Stimulated activated CD8-positive, alpha-beta memory T cell treated with anti-CD3 and anti-CD28 coated beads, Interleukin-12 subunit alpha, Interleukin-12 subunit beta, amount 100 ng/mL, for 24 hours (primary cell): ENCODE data around the gene DPP10.
"Not testable (repeated sequence)": the region's sequence is repeated elsewhere in the genome, so short reads cannot be mapped to it uniquely, and the experiment has no call there.

Source experiments
- DNase-seq: peaks from one replicate; pipeline ENCODE4 v3.0.0-alpha.2; 2020; ENCODE audit errors: extremely low read depth

The DPP10 gene

GRCh38 chr2:114962532-114962931 lies 520.1 kb downstream of the DPP10 start:
- no peak for DNase-seq

DNA sequence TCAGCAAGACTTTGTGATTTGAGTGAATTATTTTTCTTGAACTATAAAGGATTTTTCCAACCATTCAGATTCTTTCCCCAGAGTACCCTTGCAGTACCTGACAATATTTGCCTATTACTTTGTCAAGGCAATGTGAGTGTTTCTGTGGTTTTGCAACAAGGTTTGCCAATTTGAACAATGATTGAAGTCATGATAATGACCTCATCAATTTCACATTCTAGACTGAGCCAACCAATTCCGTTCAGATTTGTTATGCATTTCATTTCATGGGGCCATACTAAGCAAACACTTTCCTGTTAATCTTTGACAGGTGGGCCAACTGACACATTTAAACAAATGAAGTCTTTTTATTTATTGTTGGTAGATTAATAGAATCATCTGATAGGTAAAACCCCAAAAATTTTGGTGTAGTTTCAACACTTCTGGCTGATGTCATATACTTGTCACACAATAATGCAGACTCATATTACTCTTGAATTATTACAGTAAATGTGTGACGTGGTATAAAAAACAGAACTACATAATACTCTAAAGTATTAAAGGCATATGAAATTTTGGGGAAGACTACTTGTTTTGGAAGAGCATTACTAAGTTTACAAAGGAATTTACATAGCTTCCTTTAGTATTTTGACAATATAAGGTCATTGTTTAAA lies 526.4 kb downstream of the DPP10 start:
- no peak for DNase-seq

- DNase-seq, result not testable (repeated sequence)
Observed at GRCh38 chr2:115004321-115004720, 561.9 kb downstream of the DPP10 start.

DNA sequence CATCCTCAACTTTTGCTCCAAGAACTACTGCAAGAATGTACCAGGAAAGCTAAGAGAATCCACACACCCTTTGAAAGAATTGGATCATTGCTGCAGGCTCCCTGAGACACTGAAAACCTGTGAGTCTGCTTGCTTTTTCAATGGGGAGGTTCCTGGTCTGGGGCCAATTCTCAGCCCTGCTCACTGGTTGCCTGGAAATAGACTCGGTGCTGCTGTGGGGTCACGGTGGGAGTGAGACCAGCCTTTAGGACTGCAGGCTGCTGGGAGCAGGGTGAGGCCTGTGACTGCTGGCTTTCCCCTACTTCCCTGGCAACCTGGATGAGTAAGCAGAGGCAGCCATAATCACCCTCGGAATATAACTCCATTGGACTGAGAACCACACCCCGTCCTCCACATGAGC lies 569.3 kb downstream of the DPP10 start:
- DNase-seq, result no peak

GRCh38 chr2:115022013-115022412 lies 579.6 kb downstream of the DPP10 start:
- DNase-seq, result not testable (repeated sequence)

DNA sequence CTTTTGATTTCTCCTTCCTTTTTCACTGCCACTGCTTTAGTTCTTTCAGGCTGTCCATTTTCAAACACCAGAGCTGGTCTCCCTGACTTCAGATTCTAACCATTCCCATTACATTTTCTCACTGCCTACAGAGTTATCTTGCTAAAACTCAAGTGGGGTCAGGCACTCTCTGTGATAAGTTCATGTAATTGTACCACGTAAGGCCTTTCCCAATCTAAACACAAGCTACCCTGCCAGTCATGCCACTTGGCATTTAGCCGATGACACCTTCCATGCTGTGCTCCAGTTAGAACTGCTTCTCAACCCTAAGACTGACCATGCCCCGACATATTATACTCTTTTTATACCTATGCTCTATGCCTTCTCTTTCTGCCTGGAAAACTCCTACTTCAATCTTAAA lies 592.4 kb downstream of the DPP10 start:
- no peak for DNase-seq

DNA sequence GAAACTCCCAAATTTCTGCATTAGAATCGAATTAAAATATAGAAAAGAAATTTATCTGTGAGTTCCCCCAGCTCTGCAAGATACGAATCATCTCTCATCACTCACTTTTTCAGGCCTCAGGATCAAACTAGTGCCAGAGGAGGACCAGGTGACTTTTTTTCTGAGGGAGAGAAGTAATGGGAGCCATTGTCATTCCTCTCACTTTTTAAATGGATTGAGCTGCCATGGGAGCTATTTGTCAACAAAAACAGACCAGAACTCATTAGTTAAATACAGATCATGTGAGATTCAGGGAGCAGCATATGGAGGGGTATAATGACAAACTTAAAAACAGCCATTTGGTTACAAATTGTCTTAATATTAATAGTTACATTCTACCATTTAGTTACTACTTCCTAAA lies 594.4 kb downstream of the DPP10 start:
- no peak for DNase-seq

DNA sequence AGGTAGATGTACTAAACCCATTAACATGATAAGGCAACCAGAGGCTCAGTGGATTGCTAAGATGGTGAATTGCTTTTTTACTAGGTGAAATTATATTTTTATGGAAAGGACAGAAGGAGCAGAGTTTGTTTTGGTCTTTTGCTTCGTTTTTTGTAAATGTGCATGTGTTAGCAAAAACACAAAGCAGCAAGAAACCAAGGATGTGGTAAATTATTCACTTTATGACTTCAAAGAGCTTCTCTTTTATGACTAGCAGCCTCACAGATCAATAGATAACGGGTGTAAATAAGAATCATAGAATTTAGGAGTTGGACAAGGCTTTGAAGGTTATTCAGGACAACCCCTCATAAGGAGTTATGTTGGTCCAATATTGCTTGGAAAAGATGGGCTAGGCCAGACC lies 615.0 kb downstream of the DPP10 start:
- no peak for DNase-seq

- DNase-seq, result no peak
Observed at GRCh38 chr2:115070002-115070401, 627.6 kb downstream of the DPP10 start.

GRCh38 chr2:115071534-115071933 lies 629.1 kb downstream of the DPP10 start:
- no peak for DNase-seq

DNA sequence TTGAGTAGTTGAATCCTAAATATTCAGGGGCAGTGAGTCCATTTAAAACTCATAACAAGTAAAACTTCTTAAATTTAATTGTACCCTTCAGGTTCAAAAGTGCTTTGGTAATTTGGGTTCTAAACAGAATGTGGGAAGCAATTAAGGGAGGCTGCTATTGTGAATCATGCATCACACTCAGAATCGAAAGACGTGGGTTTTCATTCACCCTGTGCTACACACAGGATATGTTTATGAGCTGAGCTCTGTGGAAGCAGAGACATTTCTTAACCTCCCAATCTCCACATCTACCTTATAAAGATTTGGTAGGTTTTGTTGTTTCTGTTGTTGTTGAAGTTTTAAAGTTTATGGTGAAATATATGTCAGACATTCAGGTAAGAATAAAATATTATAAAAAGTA lies 633.4 kb downstream of the DPP10 start:
- DNase-seq, result no peak

GRCh38 chr2:115077626-115078025 lies 635.2 kb downstream of the DPP10 start:
- no peak for DNase-seq

DNA sequence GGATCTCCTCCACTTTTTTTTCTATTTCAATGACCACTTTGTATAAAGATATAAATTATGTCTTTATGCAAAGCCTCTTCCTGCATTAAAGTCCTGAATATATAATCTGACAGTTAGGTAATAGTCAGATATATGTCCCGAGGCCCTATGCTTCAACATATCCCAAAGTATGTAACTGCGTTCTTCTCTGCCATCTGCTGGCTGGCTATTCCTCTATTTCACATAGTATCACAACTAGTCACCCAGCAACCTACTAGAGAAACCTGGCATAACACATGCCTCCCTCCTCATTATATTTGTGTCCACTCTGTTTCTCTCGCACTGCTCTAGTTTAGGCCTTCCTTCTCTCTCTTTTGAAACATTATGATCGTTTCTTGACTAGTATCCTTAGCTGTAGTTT lies 640.8 kb downstream of the DPP10 start:
- no peak for DNase-seq

GRCh38 chr2:115083711-115084110 lies 641.3 kb downstream of the DPP10 start:
- DNase-seq, result no peak

GRCh38 chr2:115084446-115084845 lies 642.0 kb downstream of the DPP10 start:
- no peak for DNase-seq

- DNase-seq, result not testable (repeated sequence)
Observed at GRCh38 chr2:115086051-115086620, 643.7 kb downstream of the DPP10 start.

DNA sequence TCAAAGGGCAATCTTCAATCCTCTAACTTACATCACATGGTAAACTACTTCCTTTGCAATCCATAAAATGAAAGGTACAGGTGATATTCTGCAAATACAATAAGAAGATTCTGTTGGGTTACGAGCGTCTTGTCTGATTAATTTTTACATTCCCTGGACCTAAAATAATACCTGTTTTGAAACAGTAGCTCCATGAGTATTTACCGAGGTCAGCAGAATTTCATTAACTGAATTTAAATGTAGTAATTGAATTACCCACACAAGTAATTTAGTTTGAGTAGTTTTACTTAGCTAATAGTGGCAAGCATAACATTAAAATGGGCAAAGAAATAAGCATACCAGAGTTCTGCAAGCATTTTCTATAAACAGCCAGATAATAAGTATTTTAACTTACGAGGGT lies 652.0 kb downstream of the DPP10 start:
- DNase-seq, result no peak

- DNase-seq, result no peak
Observed at GRCh38 chr2:115105966-115106365, 663.5 kb downstream of the DPP10 start.

DNA sequence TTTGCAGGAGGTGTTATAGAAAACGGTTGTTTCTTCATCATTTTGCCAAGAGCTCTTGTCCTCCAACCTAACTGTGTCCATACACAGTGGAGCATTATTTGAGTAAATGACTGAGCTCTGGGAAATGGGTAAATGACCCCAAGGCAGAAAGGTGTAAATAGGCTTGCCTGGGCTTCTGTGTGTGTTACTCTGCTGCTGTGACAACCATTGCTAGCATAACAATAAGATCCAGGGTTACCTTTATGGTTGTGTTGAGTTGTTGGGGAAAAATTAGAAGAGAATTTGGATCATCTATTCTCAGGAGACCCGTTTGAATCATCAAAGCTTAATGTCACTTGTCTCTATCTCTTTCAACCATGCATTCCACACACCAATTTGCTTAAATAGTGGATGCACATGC lies 672.7 kb downstream of the DPP10 start:
- no peak for DNase-seq

- no peak for DNase-seq
Observed at GRCh38 chr2:115118306-115118705, 675.9 kb downstream of the DPP10 start.

GRCh38 chr2:115119086-115119485 lies 676.6 kb downstream of the DPP10 start:
- no peak for DNase-seq

- DNase-seq, result no peak
Observed at GRCh38 chr2:115122701-115123100, 680.3 kb downstream of the DPP10 start.

DNA sequence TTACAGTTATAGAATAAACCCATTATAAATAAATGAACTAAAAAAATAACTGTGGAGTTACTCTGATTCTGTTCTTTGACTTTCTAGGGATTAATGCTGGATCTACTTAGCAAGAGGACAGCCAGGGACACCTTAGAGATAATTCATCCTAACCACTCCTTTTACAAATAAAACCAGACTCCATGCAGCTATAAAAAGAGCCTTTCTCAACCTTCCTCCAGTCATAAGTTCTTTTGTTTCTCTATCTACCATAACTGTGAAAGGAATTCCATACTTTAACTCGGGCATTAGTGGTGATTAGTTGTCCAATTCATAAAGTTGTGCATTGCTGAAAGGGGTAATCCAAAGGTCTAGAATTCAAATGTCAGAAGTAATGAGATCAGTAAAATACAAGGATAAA lies 682.4 kb downstream of the DPP10 start:
- no peak for DNase-seq

DNA sequence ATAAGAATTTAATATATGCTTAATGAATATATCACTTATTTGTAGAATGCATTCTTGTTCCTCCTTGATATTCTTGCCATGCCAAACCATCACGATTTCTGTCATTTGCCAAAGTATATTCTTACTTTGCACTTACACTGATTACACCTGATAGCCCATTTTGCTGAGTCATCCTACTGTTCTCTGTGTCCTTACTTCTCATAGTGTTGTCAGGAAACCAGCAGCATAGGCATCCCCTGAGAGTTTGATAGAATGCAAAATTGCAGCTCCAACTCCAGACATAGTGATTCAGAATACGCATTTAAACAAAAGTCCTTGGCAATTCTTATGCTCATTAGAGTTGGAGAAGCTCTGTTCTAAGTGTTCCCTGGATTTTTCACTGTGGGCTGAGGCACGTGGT lies 687.1 kb downstream of the DPP10 start:
- no peak for DNase-seq
